GM19025 (cell line): ENCODE measurements around the gene GDPD2.

Source experiments
- ATAC-seq: cut with Tn5 transposase; IDR thresholded peaks from one replicate; pipeline ENCODE4 v1.9.1; 2021; ENCODE audit warnings: mild to moderate bottlenecking, low read depth, moderate library complexity; ENCODE audit not compliant: unreplicated experiment

GDPD2 gene

GRCh38 chrX:70468709-70469108 is 45.6 kb downstream of the GDPD2 start:
- ATAC-seq: no peak

- ATAC-seq: peak; percentile 63
Observed at GRCh38 chrX:70470850-70471289, 47.8 kb downstream of the GDPD2 start.

- no peak for ATAC-seq
Observed at GRCh38 chrX:70476166-70476933, 53.2 kb downstream of the GDPD2 start.

- ATAC-seq: no peak
Observed at GRCh38 chrX:70476934-70477733, 54.0 kb downstream of the GDPD2 start.

- no peak for ATAC-seq
Observed at GRCh38 chrX:70477734-70478075, 54.6 kb downstream of the GDPD2 start.

GRCh38 chrX:70478526-70479245 is 55.6 kb downstream of the GDPD2 start:
- ATAC-seq: no peak

- no peak for ATAC-seq
Observed at GRCh38 chrX:70479247-70479921, 56.3 kb downstream of the GDPD2 start.

GRCh38 chrX:70479922-70480659 is 57.0 kb downstream of the GDPD2 start:
- ATAC-seq: no peak

GRCh38 chrX:70480660-70481018 is 57.5 kb downstream of the GDPD2 start:
- ATAC-seq: no peak

- ATAC-seq: no peak
Observed at GRCh38 chrX:70481471-70482270, 58.6 kb downstream of the GDPD2 start.

GRCh38 chrX:70482300-70482699 is 59.2 kb downstream of the GDPD2 start:
- no peak for ATAC-seq
